ENCODE data around the gene CNTN4.
A peak's percentile ranks its signal among the peaks of the same experiment; 100 is the strongest.
"Not testable (repeated sequence)": the region's sequence is repeated elsewhere in the genome, so short reads cannot be mapped to it uniquely, and the experiment has no call there.

Gene CNTN4

DNA sequence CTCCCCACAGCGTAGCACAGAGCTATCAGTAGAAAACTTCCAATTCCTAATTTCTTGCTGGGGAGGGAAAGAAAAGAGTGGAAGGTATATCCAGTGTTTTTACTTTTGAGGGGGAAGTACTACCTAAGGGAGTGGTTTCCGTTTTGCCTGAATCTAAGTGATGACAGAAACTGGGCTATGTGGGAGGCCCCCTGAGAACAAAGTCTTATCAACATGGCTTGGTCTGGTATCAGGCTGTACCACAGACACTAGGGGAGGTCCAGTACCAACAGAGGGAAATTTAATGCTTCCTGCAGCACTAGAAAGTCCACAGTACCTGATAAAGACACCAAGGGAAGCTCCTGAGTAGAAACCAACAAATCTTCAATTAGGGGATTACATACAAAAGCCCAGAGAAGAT is 812.3 kb downstream of the CNTN4 start:
- DNase-seq (ENCODE audit: low read depth in 1 of 2, low spot score in 1 of 2), result no peak
- Histone ChIP-seq H3K27me3 (ENCODE audit: insufficient read depth, poor library complexity, severe bottlenecking) (no peaks in the 10 kb centered on the region), H3K4me3 (replicated peaks; ENCODE audit: insufficient read depth, low read length) (no peak overlapping the region), H3K27ac (replicated peaks) (no peak overlapping the region)
- no peak for TF ChIP-seq CTCF (IDR thresholded peaks at IDR 0.05; ENCODE audit: insufficient read depth, low read length)
- TF ChIP-seq REST (IDR thresholded peaks at IDR 0.05; ENCODE audit: insufficient replicate concordance, low read depth), result no peak
- TF ChIP-seq POLR2AphosphoS5 (IDR thresholded peaks at IDR 0.05; ENCODE audit: low read depth), result no peak
- no peak for TF ChIP-seq SPI1 (IDR thresholded peaks at IDR 0.05; ENCODE audit: borderline replicate concordance, low read depth)
- no peak for TF ChIP-seq GABPA (IDR thresholded peaks at IDR 0.05; ENCODE audit: low read depth)

GRCh38 chr3:2915826-2916225 is 817.2 kb downstream of the CNTN4 start:
- no peaks in the 10 kb centered on the region for H3K27me3 ChIP-seq (ENCODE audit: insufficient read depth, poor library complexity, severe bottlenecking)
- TF ChIP-seq POLR2AphosphoS5 (IDR thresholded peaks at IDR 0.05; ENCODE audit: low read depth) (no peak), GABPA (IDR thresholded peaks at IDR 0.05; ENCODE audit: low read depth) (no peak), SPI1 (IDR thresholded peaks at IDR 0.05; ENCODE audit: borderline replicate concordance, low read depth) (no peak), CTCF (IDR thresholded peaks at IDR 0.05; ENCODE audit: insufficient read depth, low read length) (no peak), REST (IDR thresholded peaks at IDR 0.05; ENCODE audit: insufficient replicate concordance, low read depth) (no peak)
- peak; percentile 46 to 61 for DNase-seq (ENCODE audit: low read depth in 1 of 2, low spot score in 1 of 2)
- H3K27ac ChIP-seq (replicated peaks), result no peak overlapping the region; the same call in 1 of the 2 replicates
- no peak overlapping the region for H3K4me3 ChIP-seq (replicated peaks; ENCODE audit: insufficient read depth, low read length)

GRCh38 chr3:2916640-2917039 is 818.0 kb downstream of the CNTN4 start:
- DNase-seq (ENCODE audit: low read depth in 1 of 2, low spot score in 1 of 2); H3K27me3 ChIP-seq (ENCODE audit: insufficient read depth, poor library complexity, severe bottlenecking); H3K4me3 ChIP-seq (replicated peaks; ENCODE audit: insufficient read depth, low read length); H3K27ac ChIP-seq (replicated peaks): not testable (repeated sequence)

DNA sequence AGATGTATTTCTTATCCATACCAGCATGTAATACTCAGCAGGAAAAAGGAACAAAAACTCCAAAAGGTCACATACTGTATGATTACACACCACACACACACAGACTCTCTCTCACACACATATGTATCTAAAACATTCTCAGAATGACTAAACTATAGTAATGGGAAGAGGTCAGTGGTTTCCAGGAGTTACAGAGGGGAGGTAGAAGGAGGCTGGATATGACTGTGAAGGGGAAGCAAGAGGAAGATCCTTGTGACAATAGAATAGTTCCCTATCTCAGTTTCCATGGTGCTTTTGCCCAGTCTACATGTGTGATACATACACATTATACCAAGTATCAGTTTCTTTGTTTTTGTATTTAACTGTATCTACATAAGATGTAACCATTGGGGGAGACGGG is 821.4 kb downstream of the CNTN4 start:
- Histone ChIP-seq H3K27ac (replicated peaks) (no peak overlapping the region), H3K27me3 (ENCODE audit: insufficient read depth, poor library complexity, severe bottlenecking) (no peaks in the 10 kb centered on the region), H3K4me3 (replicated peaks; ENCODE audit: insufficient read depth, low read length) (no peak overlapping the region)
- TF ChIP-seq SPI1 (IDR thresholded peaks at IDR 0.05; ENCODE audit: borderline replicate concordance, low read depth) (no peak), CTCF (IDR thresholded peaks at IDR 0.05; ENCODE audit: insufficient read depth, low read length) (no peak), REST (IDR thresholded peaks at IDR 0.05; ENCODE audit: insufficient replicate concordance, low read depth) (no peak), GABPA (IDR thresholded peaks at IDR 0.05; ENCODE audit: low read depth) (no peak), POLR2AphosphoS5 (IDR thresholded peaks at IDR 0.05; ENCODE audit: low read depth) (no peak)
- DNase-seq (ENCODE audit: low read depth in 1 of 2, low spot score in 1 of 2), result no peak
